ENCODE data around the gene PCSK5.

GRCh38 chr9:76292658-76293057 lies 402.2 kb downstream of the PCSK5 start:
- TF ChIP-seq, protein P1, sequence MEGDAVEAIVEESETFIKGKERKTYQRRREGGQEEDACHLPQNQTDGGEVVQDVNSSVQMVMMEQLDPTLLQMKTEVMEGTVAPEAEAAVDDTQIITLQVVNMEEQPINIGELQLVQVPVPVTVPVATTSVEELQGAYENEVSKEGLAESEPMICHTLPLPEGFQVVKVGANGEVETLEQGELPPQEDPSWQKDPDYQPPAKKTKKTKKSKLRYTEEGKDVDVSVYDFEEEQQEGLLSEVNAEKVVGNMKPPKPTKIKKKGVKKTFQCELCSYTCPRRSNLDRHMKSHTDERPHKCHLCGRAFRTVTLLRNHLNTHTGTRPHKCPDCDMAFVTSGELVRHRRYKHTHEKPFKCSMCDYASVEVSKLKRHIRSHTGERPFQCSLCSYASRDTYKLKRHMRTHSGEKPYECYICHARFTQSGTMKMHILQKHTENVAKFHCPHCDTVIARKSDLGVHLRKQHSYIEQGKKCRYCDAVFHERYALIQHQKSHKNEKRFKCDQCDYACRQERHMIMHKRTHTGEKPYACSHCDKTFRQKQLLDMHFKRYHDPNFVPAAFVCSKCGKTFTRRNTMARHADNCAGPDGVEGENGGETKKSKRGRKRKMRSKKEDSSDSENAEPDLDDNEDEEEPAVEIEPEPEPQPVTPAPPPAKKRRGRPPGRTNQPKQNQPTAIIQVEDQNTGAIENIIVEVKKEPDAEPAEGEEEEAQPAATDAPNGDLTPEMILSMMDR (IDR thresholded peaks at IDR 0.05 in 2 of 3, conservative IDR thresholded peaks at IDR 0.05 in 1 of 3; ENCODE audit: borderline replicate concordance in 1 of 3, insufficient read depth in 1 of 3, low read depth in 2 of 3, low read length in 2 of 3), result no peak
- TF ChIP-seq POLR2A (IDR thresholded peaks at IDR 0.05; ENCODE audit: borderline replicate concordance, extremely low read depth, insufficient read depth, insufficient read length) (no peak), YY1 (IDR thresholded peaks at IDR 0.05; ENCODE audit: extremely low read depth, insufficient replicate concordance, low read depth, low read length) (no peak), EGR1 (IDR thresholded peaks at IDR 0.05; ENCODE audit: low read depth) (no peak), SP1 (IDR thresholded peaks at IDR 0.05; ENCODE audit: low read depth) (no peak)
